HepG2 (cell line): ENCODE data around the gene UBE2I. TPM values are rescaled to one million over a fixed set of nuclear protein-coding genes. Genes with fewer than 3 reads are reported as not detected.
A peak's percentile ranks its signal among the peaks of the same experiment; 100 is the strongest.

Experiments
- CHCHD3 ChIP-seq: sonication (generic); formaldehyde crosslinking; IDR thresholded peaks from 2 replicates; pipeline ENCODE4 v1.8.0; 2022; ENCODE audit warnings: mild to moderate bottlenecking, missing genetic modification reagents, moderate library complexity
- HOXA3 ChIP-seq: sonication (generic); formaldehyde crosslinking; IDR thresholded peaks from 2 replicates; pipeline ENCODE4 v1.5.0; 2020; ENCODE audit warnings: missing genetic modification reagents
- RFX1 ChIP-seq: fragments of 450-650 bp; IDR thresholded peaks from 2 replicates; pipeline ENCODE4 v1.6.1; 2017
- SNAI1 ChIP-seq: sonication (generic); formaldehyde crosslinking; IDR thresholded peaks from 2 replicates; pipeline ENCODE4 v1.5.0; 2020; ENCODE audit warnings: mild to moderate bottlenecking, missing genetic modification reagents, borderline replicate concordance
- SP4 ChIP-seq: sonication (generic); formaldehyde crosslinking; IDR thresholded peaks from 2 replicates; pipeline ENCODE4 v1.8.1; 2023; ENCODE audit warnings: mild to moderate bottlenecking, missing genetic modification reagents
- ZBTB8A ChIP-seq: sonication (generic); formaldehyde crosslinking; IDR thresholded peaks from 2 replicates; pipeline ENCODE4 v1.4.0; 2020; ENCODE audit warnings: mild to moderate bottlenecking, low read depth, missing genetic modification reagents, borderline replicate concordance
- ZNF292 ChIP-seq: sonication (generic); formaldehyde crosslinking; IDR thresholded peaks from 2 replicates; pipeline ENCODE4 v1.8.1; 2022; ENCODE audit warnings: mild to moderate bottlenecking, low read depth, missing genetic modification reagents, borderline replicate concordance
- ZNF431 ChIP-seq: sonication (generic); formaldehyde crosslinking; IDR thresholded peaks from 2 replicates; pipeline ENCODE4 v1.9.0; 2022; ENCODE audit warnings: missing genetic modification reagents, low read depth, mild to moderate bottlenecking, borderline replicate concordance
- ZNF761 ChIP-seq: sonication (generic); formaldehyde crosslinking; conservative IDR thresholded peaks from 2 replicates; pipeline ENCODE4 v1.4.0; 2020; ENCODE audit warnings: mild to moderate bottlenecking, missing genetic modification reagents
- polyA plus RNA-seq, 8 experiments: library from polyadenylated mRNA; depleted of rRNA in 3 of 8; stranded (reverse) in 7 of 8; unstranded in 1 of 8; fragments of >200 nt; fragmentation: Illumina TruSeq in 4 of 8; extraction: Trizol in 4 of 8; gene quantifications; 2 replicates each; pipeline versions ENCODE4 v1.2.1 to v1.2.3, GENCODE V29; 2011 to 2016; ENCODE audit warnings: low read depth in 4 of 8, missing spikeins in 1 of 8, mixed read lengths in 1 of 8; ENCODE audit not compliant: insufficient read depth in 1 of 8
- total RNA-seq, 5 experiments: library from RNA; depleted of rRNA; stranded (reverse); fragments of >200 nt; fragmentation: Illumina TruSeq; extraction: Trizol; gene quantifications; 2 replicates each; pipeline ENCODE4 v1.2.3, GENCODE V29; 2016; ENCODE audit warnings: low read depth in 1 of 5
- TF ChIP-seq, protein P1 (sequence below): sonication (generic); formaldehyde crosslinking; conservative IDR thresholded peaks from 2 replicates; pipeline ENCODE4 v1.4.0; 2020; ENCODE audit warnings: missing genetic modification reagents
- TF ChIP-seq, protein P2 (sequence below), 2 experiments: sonication (generic) in 1 of 2; formaldehyde crosslinking in 1 of 2; IDR thresholded peaks; 2 replicates each; pipeline versions ENCODE4 v1.4.0 to v1.6.1; 2016 to 2020; ENCODE audit warnings: borderline replicate concordance in 1 of 2, low read depth in 1 of 2, mild to moderate bottlenecking in 1 of 2, missing genetic modification reagents in 1 of 2
- TF ChIP-seq, protein P3 (sequence below): sonication (generic); formaldehyde crosslinking; IDR thresholded peaks from 2 replicates; pipeline ENCODE4 v1.5.0; 2020; ENCODE audit warnings: missing genetic modification reagents
- TF ChIP-seq, protein P4 (sequence below): sonication (generic); formaldehyde crosslinking; IDR thresholded peaks from 2 replicates; pipeline ENCODE4 v1.4.0; 2020; ENCODE audit warnings: low read depth, missing genetic modification reagents
- TF ChIP-seq, protein P5 (sequence below): sonication (generic); formaldehyde crosslinking; IDR thresholded peaks from 2 replicates; pipeline ENCODE4 v1.8.0; 2022; ENCODE audit warnings: missing genetic modification reagents, low read depth, mild to moderate bottlenecking, borderline replicate concordance

Gene UBE2I
- total and polyA plus RNA-seq, 2 of the 13 experiments (the other 11 are each of a cell fraction or from before 2014, with no cell fraction given), result 75.8 to 98.9 TPM

DNA sequence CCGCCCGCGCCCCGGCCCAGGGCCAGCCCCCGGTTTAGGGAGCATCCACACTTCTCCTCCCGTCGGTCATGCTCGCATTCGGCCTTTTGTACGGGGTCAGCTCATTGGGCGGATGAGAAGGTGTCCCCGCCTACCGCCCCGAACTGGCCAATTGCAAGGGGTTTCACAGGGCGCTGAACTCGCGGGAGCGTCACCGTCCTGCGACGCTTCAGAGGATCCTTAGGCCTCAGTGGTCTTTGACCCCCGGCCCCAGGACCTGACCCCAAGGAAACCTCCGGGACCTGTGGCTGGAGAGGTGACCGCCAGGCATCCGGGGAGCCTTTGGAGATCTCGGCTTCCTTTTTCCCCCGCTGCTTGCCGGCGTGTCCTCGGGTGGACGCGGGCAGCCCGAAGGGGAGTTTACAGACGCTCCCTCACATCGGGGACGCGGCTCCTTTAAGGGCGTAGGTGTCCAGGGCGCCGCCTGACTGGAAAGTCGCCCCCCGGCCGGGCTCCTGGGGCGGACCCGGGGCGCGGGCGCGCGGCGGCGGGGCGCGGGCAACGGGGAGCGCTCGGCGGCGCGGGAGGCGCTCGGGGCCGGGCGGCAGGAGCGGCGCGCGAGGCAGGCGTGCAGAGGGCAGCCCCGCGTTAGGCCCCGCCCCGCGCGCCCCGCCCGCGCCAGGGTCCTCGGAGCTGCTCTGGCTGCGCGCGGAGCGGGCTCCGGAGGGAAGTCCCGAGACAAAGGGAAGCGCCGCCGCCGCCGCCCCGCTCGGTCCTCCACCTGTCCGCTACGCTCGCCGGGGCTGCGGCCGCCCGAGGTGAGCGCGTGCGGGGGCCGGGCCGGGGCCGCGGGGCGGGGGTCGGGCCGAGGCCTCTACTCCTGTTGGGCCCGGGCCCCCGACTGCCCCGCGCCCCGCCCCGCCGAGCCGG, at the start of gene UBE2I (continued):
- TF ChIP-seq, protein P1, sequence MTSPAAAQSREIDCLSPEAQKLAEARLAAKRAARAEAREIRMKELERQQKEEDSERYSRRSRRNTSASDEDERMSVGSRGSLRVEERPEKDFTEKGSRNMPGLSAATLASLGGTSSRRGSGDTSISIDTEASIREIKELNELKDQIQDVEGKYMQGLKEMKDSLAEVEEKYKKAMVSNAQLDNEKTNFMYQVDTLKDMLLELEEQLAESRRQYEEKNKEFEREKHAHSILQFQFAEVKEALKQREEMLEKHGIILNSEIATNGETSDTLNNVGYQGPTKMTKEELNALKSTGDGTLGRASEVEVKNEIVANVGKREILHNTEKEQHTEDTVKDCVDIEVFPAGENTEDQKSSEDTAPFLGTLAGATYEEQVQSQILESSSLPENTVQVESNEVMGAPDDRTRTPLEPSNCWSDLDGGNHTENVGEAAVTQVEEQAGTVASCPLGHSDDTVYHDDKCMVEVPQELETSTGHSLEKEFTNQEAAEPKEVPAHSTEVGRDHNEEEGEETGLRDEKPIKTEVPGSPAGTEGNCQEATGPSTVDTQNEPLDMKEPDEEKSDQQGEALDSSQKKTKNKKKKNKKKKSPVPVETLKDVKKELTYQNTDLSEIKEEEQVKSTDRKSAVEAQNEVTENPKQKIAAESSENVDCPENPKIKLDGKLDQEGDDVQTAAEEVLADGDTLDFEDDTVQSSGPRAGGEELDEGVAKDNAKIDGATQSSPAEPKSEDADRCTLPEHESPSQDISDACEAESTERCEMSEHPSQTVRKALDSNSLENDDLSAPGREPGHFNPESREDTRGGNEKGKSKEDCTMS (CRISPR knock-in tag), result no peak
- TF ChIP-seq ZNF292 (CRISPR knock-in tag) (no peak), HOXA3 (CRISPR knock-in tag) (peak; percentile 42; the same call in 1 of the 2 replicates), ZNF761 (CRISPR knock-in tag) (no peak), ZBTB8A (CRISPR knock-in tag) (no peak), SP4 (peak; percentile 98), RFX1 (no peak), SNAI1 (CRISPR knock-in tag) (peak; percentile 76; the same call in 1 of the 2 replicates), CHCHD3 (CRISPR knock-in tag) (no peak), ZNF431 (CRISPR knock-in tag) (peak; percentile 71; the same call in 1 of the 2 replicates)
- TF ChIP-seq, protein P2, sequence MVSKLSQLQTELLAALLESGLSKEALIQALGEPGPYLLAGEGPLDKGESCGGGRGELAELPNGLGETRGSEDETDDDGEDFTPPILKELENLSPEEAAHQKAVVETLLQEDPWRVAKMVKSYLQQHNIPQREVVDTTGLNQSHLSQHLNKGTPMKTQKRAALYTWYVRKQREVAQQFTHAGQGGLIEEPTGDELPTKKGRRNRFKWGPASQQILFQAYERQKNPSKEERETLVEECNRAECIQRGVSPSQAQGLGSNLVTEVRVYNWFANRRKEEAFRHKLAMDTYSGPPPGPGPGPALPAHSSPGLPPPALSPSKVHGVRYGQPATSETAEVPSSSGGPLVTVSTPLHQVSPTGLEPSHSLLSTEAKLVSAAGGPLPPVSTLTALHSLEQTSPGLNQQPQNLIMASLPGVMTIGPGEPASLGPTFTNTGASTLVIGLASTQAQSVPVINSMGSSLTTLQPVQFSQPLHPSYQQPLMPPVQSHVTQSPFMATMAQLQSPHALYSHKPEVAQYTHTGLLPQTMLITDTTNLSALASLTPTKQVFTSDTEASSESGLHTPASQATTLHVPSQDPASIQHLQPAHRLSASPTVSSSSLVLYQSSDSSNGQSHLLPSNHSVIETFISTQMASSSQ (IDR thresholded peaks at IDR 0.05; ENCODE audit: low read depth), result no peak
- TF ChIP-seq, protein P2 (CRISPR knock-in tag; IDR thresholded peaks at IDR 0.05; ENCODE audit: borderline replicate concordance), result 0 out of 2 replicates have a peak, but pooled peaks have one; percentile 35
- TF ChIP-seq, protein P3, sequence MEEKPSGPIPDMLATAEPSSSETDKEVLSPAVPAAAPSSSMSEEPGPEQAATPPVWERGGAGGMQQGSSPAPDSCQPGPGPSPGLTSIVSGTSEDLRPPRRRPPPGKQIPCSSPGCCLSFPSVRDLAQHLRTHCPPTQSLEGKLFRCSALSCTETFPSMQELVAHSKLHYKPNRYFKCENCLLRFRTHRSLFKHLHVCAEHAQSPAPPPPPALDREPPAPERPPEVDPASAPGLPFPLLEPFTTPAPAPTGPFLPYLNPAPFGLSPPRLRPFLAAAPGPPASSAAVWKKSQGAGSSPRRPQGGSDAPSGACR (CRISPR knock-in tag), result 0 out of 2 replicates have a peak, but pooled peaks have one; percentile 74
- TF ChIP-seq, protein P4, sequence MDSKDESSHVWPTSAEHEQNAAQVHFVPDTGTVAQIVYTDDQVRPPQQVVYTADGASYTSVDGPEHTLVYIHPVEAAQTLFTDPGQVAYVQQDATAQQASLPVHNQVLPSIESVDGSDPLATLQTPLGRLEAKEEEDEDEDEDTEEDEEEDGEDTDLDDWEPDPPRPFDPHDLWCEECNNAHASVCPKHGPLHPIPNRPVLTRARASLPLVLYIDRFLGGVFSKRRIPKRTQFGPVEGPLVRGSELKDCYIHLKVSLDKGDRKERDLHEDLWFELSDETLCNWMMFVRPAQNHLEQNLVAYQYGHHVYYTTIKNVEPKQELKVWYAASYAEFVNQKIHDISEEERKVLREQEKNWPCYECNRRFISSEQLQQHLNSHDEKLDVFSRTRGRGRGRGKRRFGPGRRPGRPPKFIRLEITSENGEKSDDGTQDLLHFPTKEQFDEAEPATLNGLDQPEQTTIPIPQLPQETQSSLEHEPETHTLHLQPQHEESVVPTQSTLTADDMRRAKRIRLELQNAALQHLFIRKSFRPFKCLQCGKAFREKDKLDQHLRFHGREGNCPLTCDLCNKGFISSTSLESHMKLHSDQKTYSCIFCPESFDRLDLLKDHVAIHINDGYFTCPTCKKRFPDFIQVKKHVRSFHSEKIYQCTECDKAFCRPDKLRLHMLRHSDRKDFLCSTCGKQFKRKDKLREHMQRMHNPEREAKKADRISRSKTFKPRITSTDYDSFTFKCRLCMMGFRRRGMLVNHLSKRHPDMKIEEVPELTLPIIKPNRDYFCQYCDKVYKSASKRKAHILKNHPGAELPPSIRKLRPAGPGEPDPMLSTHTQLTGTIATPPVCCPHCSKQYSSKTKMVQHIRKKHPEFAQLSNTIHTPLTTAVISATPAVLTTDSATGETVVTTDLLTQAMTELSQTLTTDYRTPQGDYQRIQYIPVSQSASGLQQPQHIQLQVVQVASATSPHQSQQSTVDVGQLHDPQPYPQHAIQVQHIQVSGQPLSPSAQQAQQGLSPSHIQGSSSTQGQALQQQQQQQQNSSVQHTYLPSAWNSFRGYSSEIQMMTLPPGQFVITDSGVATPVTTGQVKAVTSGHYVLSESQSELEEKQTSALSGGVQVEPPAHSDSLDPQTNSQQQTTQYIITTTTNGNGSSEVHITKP (CRISPR knock-in tag), result no peak
- TF ChIP-seq, protein P5, sequence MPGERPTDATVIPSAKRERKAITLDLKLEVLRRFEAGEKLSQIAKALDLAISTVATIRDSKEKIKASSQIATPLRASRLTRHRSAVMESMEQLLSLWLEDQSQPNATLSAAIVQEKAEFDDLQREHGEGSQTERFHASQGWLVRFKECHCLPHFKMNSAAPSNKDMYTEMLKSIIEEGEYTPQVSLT, result no peak
